Measurements from ENCODE around the gene COG5. TPM values are rescaled to one million over a fixed set of nuclear protein-coding genes. Genes with fewer than 3 reads are reported as not detected.

Gene COG5
- total RNA-seq, 1 experiment from 2014 or later: 23.6 TPM

GRCh38 chr7:107213193-107213788 lies 350.4 kb downstream of the COG5 start:
- no peaks in the 10 kb centered on the region for H3K27me3 Mint-ChIP-seq (ENCODE audit: unreplicated experiment)
- no peaks in the 10 kb centered on the region for H3K4me1 Mint-ChIP-seq (ENCODE audit: low read depth, unreplicated experiment)
- intact Hi-C loops (cut with micrococcal nuclease; ENCODE audit: unreplicated experiment): no loop called here
- H3K9me3 Mint-ChIP-seq (ENCODE audit: low read depth, unreplicated experiment): no peaks in the 10 kb centered on the region
- CTCF ChIA-PET: no interaction called here
- DNase-seq: no peak
- no peaks in the 10 kb centered on the region for H3K36me3 Mint-ChIP-seq (ENCODE audit: insufficient read depth, unreplicated experiment)
- no peak overlapping the region for H3K27ac Mint-ChIP-seq (ENCODE audit: unreplicated experiment)
- no peak overlapping the region for H3K4me3 Mint-ChIP-seq (ENCODE audit: low read depth, unreplicated experiment)
- no peak for TF ChIP-seq CTCF (IDR thresholded peaks at IDR 0.05; ENCODE audit: unreplicated experiment)
- no TSS peak for BruUV-seq (replicated peaks)

DNA sequence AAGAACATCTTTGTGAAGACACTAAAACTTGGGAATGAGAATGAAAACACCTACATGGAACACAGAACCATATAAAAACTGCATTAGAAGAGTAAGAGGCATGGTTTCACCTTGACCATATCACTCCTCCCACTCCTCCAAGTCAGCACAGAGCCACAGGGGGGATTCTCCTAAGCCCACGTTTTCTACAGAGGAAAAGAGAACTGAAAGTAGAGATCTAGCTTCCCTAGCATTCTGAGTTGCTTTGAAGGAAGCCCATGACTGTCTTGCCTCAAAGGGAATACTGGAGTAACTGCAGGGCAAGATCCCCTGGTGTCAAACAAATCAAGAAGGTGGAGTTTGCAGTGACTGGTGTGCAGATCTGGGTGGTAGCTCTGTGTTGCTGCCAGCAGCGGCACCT lies 351.0 kb downstream of the COG5 start:
- no peaks in the 10 kb centered on the region for H3K27me3 Mint-ChIP-seq (ENCODE audit: unreplicated experiment)
- no peak for DNase-seq
- TF ChIP-seq CTCF (IDR thresholded peaks at IDR 0.05; ENCODE audit: unreplicated experiment): no peak
- no peaks in the 10 kb centered on the region for H3K9me3 Mint-ChIP-seq (ENCODE audit: low read depth, unreplicated experiment)
- intact Hi-C loops (cut with micrococcal nuclease; ENCODE audit: unreplicated experiment): no loop called here
- no peaks in the 10 kb centered on the region for H3K4me1 Mint-ChIP-seq (ENCODE audit: low read depth, unreplicated experiment)
- no peak overlapping the region for H3K4me3 Mint-ChIP-seq (ENCODE audit: low read depth, unreplicated experiment)
- H3K27ac Mint-ChIP-seq (ENCODE audit: unreplicated experiment): no peak overlapping the region
- no TSS peak for BruUV-seq (replicated peaks)
- CTCF ChIA-PET: no interaction called here
- no peaks in the 10 kb centered on the region for H3K36me3 Mint-ChIP-seq (ENCODE audit: insufficient read depth, unreplicated experiment)

- DNase-seq: no peak
- Mint-ChIP-seq H3K4me3 (ENCODE audit: low read depth, unreplicated experiment) (no peak overlapping the region), H3K9me3 (ENCODE audit: low read depth, unreplicated experiment) (no peaks in the 10 kb centered on the region), H3K27ac (ENCODE audit: unreplicated experiment) (no peak overlapping the region), H3K36me3 (ENCODE audit: insufficient read depth, unreplicated experiment) (no peaks in the 10 kb centered on the region), H3K4me1 (ENCODE audit: low read depth, unreplicated experiment) (no peaks in the 10 kb centered on the region), H3K27me3 (ENCODE audit: unreplicated experiment) (no peaks in the 10 kb centered on the region)
- TF ChIP-seq CTCF (IDR thresholded peaks at IDR 0.05; ENCODE audit: unreplicated experiment): no peak
- BruUV-seq (replicated peaks): no TSS peak
- intact Hi-C loops (cut with micrococcal nuclease; ENCODE audit: unreplicated experiment): no loop called here
- CTCF ChIA-PET: no interaction called here
Measured at GRCh38 chr7:107210400-107210799, 353.3 kb downstream of the COG5 start.

DNA sequence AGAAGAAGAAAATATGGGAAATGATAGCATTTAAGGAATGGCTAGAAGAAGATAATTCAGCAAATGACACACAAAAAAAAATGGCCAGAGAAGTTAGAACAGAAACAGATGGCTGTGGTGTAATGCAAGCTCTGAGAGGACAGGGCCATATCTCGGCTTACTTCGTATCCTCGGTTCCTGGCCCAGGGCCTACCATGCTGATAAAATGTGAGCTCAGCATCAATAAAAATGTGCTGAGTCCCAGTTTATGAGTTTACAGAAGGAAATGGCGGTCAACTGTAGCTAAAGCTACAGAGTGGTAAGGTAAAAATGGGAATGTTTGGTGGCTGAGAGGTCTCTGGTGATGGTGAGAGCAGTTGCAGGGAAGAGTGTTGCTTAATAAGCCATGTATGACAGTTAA lies 354.2 kb downstream of the COG5 start:
- BruUV-seq (replicated peaks): no TSS peak
- DNase-seq: no peak
- no peaks in the 10 kb centered on the region for H3K4me1 Mint-ChIP-seq (ENCODE audit: low read depth, unreplicated experiment)
- intact Hi-C loops (cut with micrococcal nuclease; ENCODE audit: unreplicated experiment): loop anchor here (10.0 kb wide), 1 partner anchor 665 kb away; no protein-coding TSS in a partner anchor
- H3K4me3 Mint-ChIP-seq (ENCODE audit: low read depth, unreplicated experiment): no peak overlapping the region
- no peak overlapping the region for H3K27ac Mint-ChIP-seq (ENCODE audit: unreplicated experiment)
- H3K36me3 Mint-ChIP-seq (ENCODE audit: insufficient read depth, unreplicated experiment): peaks cover 6% of the 10 kb centered on the region
- H3K9me3 Mint-ChIP-seq (ENCODE audit: low read depth, unreplicated experiment): no peaks in the 10 kb centered on the region
- no peak for TF ChIP-seq CTCF (IDR thresholded peaks at IDR 0.05; ENCODE audit: unreplicated experiment)
- CTCF ChIA-PET: no interaction called here
- no peaks in the 10 kb centered on the region for H3K27me3 Mint-ChIP-seq (ENCODE audit: unreplicated experiment)

All from Calu3 (cell line).